Breast epithelium (tissue), 3 donors: Measurements from ENCODE around the gene VENTX.

Source experiments
- CTCF ChIP-seq, 3 donors: fragments of 450-650 bp; IDR thresholded peaks; one replicate each; pipeline ENCODE4 v1.5.1; 2016 to 2017; ENCODE audit warnings: antibody characterized with exemption in 3 of 3, mild to moderate bottlenecking in 3 of 3, moderate library complexity in 3 of 3
- POLR2AphosphoS5 ChIP-seq, 3 donors: sonication (generic); formaldehyde crosslinking; IDR thresholded peaks; one replicate each; pipeline ENCODE4 v1.6.1; 2017; ENCODE audit warnings: antibody characterized with exemption in 3 of 3

GRCh38 chr10:133195096-133195495 is 42.6 kb upstream of the VENTX start:
- no peak for TF ChIP-seq CTCF (IDR thresholded peaks at IDR 0.05)
- TF ChIP-seq POLR2AphosphoS5 (IDR thresholded peaks at IDR 0.05), result no peak
